Fibroblast of villous mesenchyme (primary cell): Measurements from ENCODE around the gene SULT2B1. TPM values are rescaled to one million over a fixed set of nuclear protein-coding genes. Genes with fewer than 3 reads are reported as not detected.
"Not testable (repeated sequence)": the region's sequence is repeated elsewhere in the genome, so short reads cannot be mapped to it uniquely, and the experiment has no call there.

Source experiments
- DNase-seq: peaks from one replicate; pipeline ENCODE4 v3.0.0-alpha.2; 2010; ENCODE audit warnings: low read depth
- H3K4me3 ChIP-seq: 2 replicates; pipeline ENCODE4 v1.5.1; 2011; ENCODE audit warnings: low read depth, mild to moderate bottlenecking, low read length
- total RNA-seq: library from RNA; depleted of rRNA; stranded (reverse); fragments of >200 nt; gene quantifications from 2 replicates; pipeline ENCODE4 v1.2.3, GENCODE V29; 2012
- TF ChIP-seq, protein P1 (sequence below): IDR thresholded peaks from 2 replicates; pipeline ENCODE4 v1.5.1; 2012; ENCODE audit warnings: low read depth, mild to moderate bottlenecking, low read length; ENCODE audit not compliant: insufficient read depth

SULT2B1 gene
- total RNA-seq, 1 donor, result not detected

DNA sequence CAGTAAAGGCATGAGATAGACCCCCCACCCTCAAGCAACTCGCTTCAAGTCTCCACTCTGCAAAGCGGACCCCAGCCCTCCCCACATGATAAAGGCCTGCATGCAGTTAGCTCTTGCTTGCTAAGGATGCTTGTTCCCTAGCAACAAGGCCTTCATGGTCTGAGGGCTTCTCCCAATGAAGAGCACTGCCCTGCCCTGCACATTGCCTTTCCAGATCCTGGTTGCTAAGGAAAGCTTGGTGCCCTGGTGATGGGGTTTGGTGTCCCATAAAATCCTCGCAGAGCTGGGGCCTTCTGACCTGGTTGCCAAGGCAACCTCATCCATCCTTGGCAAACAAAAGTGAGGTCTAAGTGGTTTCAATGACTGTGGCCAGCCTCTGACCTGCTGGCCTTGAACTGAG lies 79.3 kb downstream of the SULT2B1 start:
- H3K4me3 ChIP-seq, result no peak overlapping the region
- TF ChIP-seq, protein P1, sequence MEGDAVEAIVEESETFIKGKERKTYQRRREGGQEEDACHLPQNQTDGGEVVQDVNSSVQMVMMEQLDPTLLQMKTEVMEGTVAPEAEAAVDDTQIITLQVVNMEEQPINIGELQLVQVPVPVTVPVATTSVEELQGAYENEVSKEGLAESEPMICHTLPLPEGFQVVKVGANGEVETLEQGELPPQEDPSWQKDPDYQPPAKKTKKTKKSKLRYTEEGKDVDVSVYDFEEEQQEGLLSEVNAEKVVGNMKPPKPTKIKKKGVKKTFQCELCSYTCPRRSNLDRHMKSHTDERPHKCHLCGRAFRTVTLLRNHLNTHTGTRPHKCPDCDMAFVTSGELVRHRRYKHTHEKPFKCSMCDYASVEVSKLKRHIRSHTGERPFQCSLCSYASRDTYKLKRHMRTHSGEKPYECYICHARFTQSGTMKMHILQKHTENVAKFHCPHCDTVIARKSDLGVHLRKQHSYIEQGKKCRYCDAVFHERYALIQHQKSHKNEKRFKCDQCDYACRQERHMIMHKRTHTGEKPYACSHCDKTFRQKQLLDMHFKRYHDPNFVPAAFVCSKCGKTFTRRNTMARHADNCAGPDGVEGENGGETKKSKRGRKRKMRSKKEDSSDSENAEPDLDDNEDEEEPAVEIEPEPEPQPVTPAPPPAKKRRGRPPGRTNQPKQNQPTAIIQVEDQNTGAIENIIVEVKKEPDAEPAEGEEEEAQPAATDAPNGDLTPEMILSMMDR, result no peak
- DNase-seq, result no peak

DNA sequence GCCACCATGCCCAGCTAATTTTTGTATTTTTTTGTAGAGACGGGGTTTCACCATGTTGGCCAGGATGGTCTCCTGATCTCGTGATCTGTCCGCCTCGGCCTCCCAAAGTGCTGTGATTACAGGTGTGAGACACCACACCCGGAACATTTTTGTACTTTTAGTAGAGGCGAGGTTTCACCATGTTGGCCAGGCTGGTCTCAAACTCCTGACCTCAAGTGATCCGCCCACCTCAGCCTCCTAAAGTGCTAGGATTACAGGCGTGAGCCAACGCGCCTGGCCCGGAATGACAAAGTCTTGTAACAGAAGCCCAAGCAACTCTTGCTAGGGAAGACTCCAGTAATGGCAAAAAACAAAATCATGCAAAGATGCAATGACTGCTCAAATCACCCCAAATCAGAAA lies 80.3 kb downstream of the SULT2B1 start:
- DNase-seq, result not testable (repeated sequence)

DNA sequence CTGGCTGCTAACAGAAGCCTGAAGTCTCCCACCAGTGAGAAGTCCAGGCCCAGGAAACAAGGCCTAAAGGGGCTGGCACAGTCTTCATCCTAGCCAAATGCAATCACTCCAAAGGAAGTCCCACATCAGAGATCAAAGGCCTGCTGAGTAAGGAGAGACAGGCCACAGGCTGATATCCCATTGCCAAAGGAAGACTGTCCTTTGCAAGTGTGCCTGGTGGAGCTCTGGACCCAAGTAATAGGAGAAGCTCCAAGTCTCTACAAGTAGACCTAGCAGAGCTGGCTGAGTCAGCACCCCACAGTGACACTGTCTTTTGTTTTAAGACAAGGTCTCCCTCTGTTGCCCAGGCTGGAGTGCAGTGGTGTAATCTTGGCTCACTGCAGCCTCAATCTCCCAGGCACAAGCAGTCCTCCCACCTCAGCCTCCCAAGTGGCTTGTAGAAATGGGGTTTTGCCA lies 80.7 kb downstream of the SULT2B1 start:
- H3K4me3 ChIP-seq, result no peak overlapping the region
- TF ChIP-seq, protein P1, result no peak

More for the DNA sequence above, 80.3 kb downstream of the SULT2B1 start:
- not testable (repeated sequence) for H3K4me3 ChIP-seq

DNA sequence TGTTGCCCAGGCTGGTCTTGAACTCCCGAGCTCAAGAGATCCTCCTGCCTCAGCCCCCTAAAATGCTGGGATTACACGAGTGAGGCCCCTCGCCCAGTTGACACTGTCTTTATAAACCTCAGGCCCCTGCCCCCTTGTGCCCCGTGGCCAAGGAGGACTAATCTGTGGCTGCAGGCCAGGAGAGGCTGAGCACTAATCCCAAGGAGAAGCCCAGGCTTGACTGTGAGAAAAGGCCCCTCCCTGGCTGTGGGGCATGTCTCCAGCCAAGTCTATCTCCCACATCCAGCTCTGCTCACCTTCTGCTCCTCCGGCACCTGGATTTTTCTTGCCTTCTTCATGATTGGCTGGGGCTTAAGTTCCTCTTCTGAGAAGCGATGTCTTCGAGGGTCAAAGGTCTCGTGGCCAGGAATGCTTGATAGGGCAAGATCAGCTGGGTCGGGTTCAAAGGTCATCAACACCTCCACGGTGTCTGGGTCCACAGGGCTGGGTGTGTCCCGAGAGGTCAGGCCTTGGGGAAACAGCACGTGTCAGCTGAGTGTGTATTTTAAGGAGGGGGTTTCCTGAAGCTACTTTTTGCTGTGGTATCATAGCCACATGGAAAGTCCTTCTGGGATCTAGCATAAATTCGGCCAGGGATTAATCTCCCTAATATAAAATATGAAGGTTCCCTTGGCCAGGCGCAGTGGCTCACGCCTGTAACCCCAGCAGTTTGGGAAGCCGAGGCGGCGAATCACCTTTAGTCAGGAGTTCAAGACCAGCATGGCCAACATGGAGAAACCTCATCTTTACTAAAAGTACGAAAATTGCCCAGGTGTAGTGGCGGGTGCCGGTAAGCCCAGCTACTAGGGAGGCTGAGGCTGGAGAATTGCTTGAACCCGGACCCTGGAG lies 81.4 kb downstream of the SULT2B1 start:
- H3K4me3 ChIP-seq, result peak overlapping the region; percentile 40
- DNase-seq, result no peak
- TF ChIP-seq, protein P1, result no peak

More for the DNA sequence above, 80.7 kb downstream of the SULT2B1 start:
- no peak for DNase-seq

DNA sequence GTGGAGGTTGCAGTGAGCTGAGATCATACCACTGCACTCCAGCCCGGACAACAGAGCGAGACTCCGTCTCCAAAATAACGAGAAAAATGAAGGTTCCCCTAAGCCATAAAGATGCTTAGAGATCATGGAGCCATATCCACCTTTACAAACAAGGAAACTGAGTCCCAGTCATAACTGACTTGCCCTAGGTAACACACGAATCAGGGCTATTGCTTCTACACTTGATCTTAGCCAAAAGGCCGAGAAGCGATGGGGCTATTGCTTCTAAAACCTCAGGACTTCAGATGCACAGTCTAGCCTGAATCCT lies 82.0 kb downstream of the SULT2B1 start:
- H3K4me3 ChIP-seq, result peak overlapping the region; percentile 40
- TF ChIP-seq, protein P1, result no peak
- DNase-seq, result no peak

DNA sequence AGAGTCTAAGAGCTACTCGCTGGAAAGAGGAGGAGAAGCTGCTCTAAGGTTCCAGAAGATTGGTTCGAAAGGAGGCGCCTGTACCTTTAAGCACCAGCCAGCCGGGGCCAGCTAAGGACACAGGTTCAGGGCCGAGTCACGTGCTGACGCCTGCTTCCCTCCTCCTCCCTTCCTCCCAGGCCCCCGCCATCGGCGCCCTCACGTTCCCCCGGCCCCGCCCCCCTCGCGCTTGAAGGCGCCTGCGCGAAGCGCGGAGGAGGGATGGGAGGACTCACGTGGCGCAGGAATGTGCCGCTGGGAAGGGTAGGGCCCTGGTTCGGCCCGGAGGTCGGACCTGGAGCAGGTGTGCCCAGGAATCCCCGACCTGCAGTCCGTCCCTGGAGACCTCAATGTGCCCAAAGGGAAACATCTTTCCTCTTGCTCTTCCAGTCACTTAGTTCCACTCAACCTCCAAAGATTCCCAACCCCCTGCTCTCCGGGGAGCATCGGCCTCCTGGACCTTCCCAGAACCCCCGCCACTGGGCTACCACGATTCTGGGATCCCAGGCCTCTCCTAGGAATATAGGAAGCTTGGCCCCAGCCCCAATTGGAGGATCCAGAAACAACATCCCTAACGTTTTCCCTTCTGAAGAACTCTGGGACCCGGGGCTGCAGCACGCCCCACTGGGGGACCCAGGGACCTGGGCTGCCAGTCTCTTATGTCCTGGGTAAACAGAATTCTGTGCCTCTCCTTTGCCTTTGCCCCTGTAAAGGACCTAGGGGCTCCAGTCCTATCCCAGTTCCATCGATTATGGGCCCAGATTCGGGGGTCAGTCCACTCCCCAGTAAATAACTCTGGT lies 82.7 kb downstream of the SULT2B1 start:
- H3K4me3 ChIP-seq, result peak overlapping the region; percentile 41
- peak; percentile 97 for DNase-seq
- TF ChIP-seq, protein P1, result no peak
